HG03045 (cell line): Measurements from ENCODE around the gene SUGP1.
"Not testable (repeated sequence)": the region's sequence is repeated elsewhere in the genome, so short reads cannot be mapped to it uniquely, and the experiment has no call there.

Experiments
- ATAC-seq: cut with Tn5 transposase; IDR thresholded peaks from one replicate; pipeline ENCODE4 v1.9.1; 2021; ENCODE audit warnings: mild to moderate bottlenecking, moderate library complexity; ENCODE audit not compliant: unreplicated experiment

Gene SUGP1

GRCh38 chr19:19320361-19321140 lies at the start of gene SUGP1, which contains the start of gene MAU2:
Gene SUGP1 (minus strand): TSS chr19:19320509. CDS start chr19:19320496, 13 bp downstream.
Gene MAU2 (plus strand): TSS chr19:19320829. CDS start chr19:19320860, 31 bp downstream.
- peak; percentile 92 for ATAC-seq

- ATAC-seq: no peak
Measured at GRCh38 chr19:19368087-19368486, 47.8 kb upstream of the SUGP1 start.

- ATAC-seq: peak; percentile 57
Measured at GRCh38 chr19:19366434-19367396, 46.4 kb upstream of the SUGP1 start.

- ATAC-seq: no peak
Measured at GRCh38 chr19:19362075-19362474, 41.8 kb upstream of the SUGP1 start.

GRCh38 chr19:19361075-19361594 lies 40.8 kb upstream of the SUGP1 start:
- no peak for ATAC-seq

- no peak for ATAC-seq
Measured at GRCh38 chr19:19356901-19357566, 36.7 kb upstream of the SUGP1 start.

- ATAC-seq: no peak
Measured at GRCh38 chr19:19356500-19356899, 36.2 kb upstream of the SUGP1 start.

GRCh38 chr19:19355606-19356139 lies 35.4 kb upstream of the SUGP1 start:
- no peak for ATAC-seq

- no peak for ATAC-seq
Measured at GRCh38 chr19:19354932-19355331, 34.6 kb upstream of the SUGP1 start.

- ATAC-seq: no peak
Measured at GRCh38 chr19:19354007-19354406, 33.7 kb upstream of the SUGP1 start.

GRCh38 chr19:19352823-19353222 lies 32.5 kb upstream of the SUGP1 start:
- ATAC-seq: no peak

GRCh38 chr19:19350756-19351155 lies 30.4 kb upstream of the SUGP1 start:
- ATAC-seq: not testable (repeated sequence)

GRCh38 chr19:19349365-19349764 lies 29.1 kb upstream of the SUGP1 start:
- no peak for ATAC-seq

- ATAC-seq: no peak
Measured at GRCh38 chr19:19348266-19348665, 28.0 kb upstream of the SUGP1 start.

GRCh38 chr19:19347401-19348110 lies 27.2 kb upstream of the SUGP1 start:
- no peak for ATAC-seq

- ATAC-seq: no peak
Measured at GRCh38 chr19:19345970-19346369, 25.7 kb upstream of the SUGP1 start.

GRCh38 chr19:19345232-19345631 lies 24.9 kb upstream of the SUGP1 start:
- no peak for ATAC-seq

GRCh38 chr19:19343762-19344161 lies 23.5 kb upstream of the SUGP1 start:
- ATAC-seq: no peak

GRCh38 chr19:19343016-19343362 lies 22.7 kb upstream of the SUGP1 start:
- no peak for ATAC-seq
